ENCODE results near the gene DNLZ. TPM values are rescaled to one million over a fixed set of nuclear protein-coding genes. Genes with fewer than 3 reads are reported as not detected.
A peak's percentile ranks its signal among the peaks of the same experiment; 100 is the strongest.

Gene DNLZ
- total RNA-seq, 1 experiment from 2014 or later, result 26.5 TPM

DNA sequence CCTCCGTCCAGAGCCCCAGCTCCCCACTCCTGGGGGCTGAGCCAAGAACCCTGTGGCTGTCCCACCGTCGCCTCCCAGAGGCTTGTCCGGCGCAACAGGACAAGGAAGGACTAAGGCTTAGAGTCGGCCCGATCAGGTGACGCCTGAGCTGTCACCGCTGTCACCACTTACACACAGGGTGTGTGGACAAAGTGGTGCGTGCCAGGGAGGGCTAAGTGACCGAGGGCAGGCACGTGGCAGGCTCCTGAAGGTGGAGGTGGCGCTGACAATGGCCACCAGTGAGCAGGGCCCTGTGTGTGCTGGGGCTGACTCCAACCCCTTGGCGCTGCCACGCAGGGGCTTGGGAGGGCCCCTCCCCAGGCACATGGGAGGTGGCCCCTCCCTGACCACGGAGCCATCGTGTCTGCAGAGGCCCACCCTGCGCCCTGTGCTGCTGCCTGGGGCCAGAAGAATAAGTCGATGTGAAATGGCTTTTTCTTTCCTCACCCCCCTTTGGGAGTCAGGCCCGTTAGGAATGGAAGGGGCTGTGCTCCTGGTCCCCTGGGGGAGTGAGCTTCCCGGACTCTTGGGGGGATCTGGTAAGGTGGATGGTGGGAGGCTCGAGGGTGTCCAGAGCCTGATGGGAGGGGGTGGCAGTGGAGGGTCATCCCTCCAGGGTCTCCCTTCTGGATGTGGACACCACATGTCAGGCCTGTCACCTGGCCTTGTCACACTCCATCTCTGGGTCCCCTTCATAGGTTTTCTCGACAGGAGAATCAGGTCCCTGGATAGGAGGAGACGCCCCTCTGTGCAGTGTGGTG, 38.8 kb downstream of the DNLZ start:
- in situ Hi-C loops (cut with HindIII; ENCODE audit: low pct_unique_long_range_greater_than_20kb, low sequenced_read_pairs) (no loop called here), intact Hi-C loops (cut with micrococcal nuclease; ENCODE audit: unreplicated experiment) (no loop called here)
- H3K27ac ChIP-seq (ENCODE audit: low read length), result no peak overlapping the region
- no peaks in the 10 kb centered on the region; the same call in 1 of the 2 replicates for H3K36me3 ChIP-seq (ENCODE audit: control insufficient read depth, insufficient read depth, low read length)
- H3K9me3 ChIP-seq (ENCODE audit: control insufficient read depth, insufficient read depth, low read depth, low read length), result no peaks in the 10 kb centered on the region
- no TSS peak for BruUV-seq (replicated peaks)
- no peak overlapping the region for H3K4me3 ChIP-seq (ENCODE audit: low read depth in 2 of 2, low read length in 2 of 2)
- H3K27me3 ChIP-seq (ENCODE audit: control insufficient read depth, insufficient read depth, low read length), result no peaks in the 10 kb centered on the region
- ATAC-seq, result peak; percentile 30; the same call in 1 of the 2 replicates
- TF ChIP-seq TCF7L2 (IDR thresholded peaks at IDR 0.05; ENCODE audit: low read depth, low read length), result no peak
- TF ChIP-seq, protein P1, sequence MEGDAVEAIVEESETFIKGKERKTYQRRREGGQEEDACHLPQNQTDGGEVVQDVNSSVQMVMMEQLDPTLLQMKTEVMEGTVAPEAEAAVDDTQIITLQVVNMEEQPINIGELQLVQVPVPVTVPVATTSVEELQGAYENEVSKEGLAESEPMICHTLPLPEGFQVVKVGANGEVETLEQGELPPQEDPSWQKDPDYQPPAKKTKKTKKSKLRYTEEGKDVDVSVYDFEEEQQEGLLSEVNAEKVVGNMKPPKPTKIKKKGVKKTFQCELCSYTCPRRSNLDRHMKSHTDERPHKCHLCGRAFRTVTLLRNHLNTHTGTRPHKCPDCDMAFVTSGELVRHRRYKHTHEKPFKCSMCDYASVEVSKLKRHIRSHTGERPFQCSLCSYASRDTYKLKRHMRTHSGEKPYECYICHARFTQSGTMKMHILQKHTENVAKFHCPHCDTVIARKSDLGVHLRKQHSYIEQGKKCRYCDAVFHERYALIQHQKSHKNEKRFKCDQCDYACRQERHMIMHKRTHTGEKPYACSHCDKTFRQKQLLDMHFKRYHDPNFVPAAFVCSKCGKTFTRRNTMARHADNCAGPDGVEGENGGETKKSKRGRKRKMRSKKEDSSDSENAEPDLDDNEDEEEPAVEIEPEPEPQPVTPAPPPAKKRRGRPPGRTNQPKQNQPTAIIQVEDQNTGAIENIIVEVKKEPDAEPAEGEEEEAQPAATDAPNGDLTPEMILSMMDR (IDR thresholded peaks at IDR 0.05), result no peak; the same call in 1 of the 2 replicates
- TF ChIP-seq, protein P2, sequence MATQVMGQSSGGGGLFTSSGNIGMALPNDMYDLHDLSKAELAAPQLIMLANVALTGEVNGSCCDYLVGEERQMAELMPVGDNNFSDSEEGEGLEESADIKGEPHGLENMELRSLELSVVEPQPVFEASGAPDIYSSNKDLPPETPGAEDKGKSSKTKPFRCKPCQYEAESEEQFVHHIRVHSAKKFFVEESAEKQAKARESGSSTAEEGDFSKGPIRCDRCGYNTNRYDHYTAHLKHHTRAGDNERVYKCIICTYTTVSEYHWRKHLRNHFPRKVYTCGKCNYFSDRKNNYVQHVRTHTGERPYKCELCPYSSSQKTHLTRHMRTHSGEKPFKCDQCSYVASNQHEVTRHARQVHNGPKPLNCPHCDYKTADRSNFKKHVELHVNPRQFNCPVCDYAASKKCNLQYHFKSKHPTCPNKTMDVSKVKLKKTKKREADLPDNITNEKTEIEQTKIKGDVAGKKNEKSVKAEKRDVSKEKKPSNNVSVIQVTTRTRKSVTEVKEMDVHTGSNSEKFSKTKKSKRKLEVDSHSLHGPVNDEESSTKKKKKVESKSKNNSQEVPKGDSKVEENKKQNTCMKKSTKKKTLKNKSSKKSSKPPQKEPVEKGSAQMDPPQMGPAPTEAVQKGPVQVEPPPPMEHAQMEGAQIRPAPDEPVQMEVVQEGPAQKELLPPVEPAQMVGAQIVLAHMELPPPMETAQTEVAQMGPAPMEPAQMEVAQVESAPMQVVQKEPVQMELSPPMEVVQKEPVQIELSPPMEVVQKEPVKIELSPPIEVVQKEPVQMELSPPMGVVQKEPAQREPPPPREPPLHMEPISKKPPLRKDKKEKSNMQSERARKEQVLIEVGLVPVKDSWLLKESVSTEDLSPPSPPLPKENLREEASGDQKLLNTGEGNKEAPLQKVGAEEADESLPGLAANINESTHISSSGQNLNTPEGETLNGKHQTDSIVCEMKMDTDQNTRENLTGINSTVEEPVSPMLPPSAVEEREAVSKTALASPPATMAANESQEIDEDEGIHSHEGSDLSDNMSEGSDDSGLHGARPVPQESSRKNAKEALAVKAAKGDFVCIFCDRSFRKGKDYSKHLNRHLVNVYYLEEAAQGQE (IDR thresholded peaks at IDR 0.05; ENCODE audit: insufficient read depth in 1 of 2, low read depth in 2 of 2, low read length in 1 of 2), result no peak
- no peak for TF ChIP-seq SIN3A (IDR thresholded peaks at IDR 0.05; ENCODE audit: borderline replicate concordance, insufficient read depth, low read depth, low read length)
- no peak for TF ChIP-seq POLR2AphosphoS5 (IDR thresholded peaks at IDR 0.05; ENCODE audit: low read depth, low read length)
- POLR2A ChIA-PET, result no interaction called here
- no peaks in the 10 kb centered on the region; the same call in 1 of the 2 replicates for H3K4me1 ChIP-seq (ENCODE audit: control insufficient read depth, insufficient read depth, low read length)
- no peak for DNase-seq (ENCODE audit: low read depth, low spot score)
- CTCF ChIA-PET, result no interaction called here

DNA sequence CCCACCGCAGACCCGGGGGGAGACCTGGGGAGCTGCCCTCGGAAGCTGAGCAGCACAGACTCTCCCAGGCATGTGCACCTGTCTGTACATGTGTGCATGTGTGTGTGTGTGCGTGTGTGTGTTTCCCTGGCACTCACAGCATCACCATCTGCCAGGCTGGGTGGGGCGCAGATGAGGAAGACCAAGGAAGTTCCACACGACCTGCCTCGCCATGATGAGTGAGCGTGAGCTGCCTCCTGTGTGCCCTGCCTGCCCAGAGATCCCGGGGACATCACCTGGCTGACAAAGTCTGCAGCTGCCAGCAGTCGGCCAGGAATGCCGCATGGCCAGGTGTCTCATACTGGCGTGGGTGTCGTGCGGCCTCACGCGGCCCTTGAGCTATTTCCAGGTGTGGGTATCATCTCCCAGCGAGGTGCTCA, 40.2 kb downstream of the DNLZ start:
- ATAC-seq (no peak), DNase-seq (ENCODE audit: low read depth, low spot score) (no peak)
- Histone ChIP-seq H3K36me3 (ENCODE audit: control insufficient read depth, insufficient read depth, low read length) (no peaks in the 10 kb centered on the region; the same call in 1 of the 2 replicates), H3K4me3 (ENCODE audit: low read depth in 2 of 2, low read length in 2 of 2) (no peak overlapping the region), H3K27me3 (ENCODE audit: control insufficient read depth, insufficient read depth, low read length) (no peaks in the 10 kb centered on the region), H3K27ac (ENCODE audit: low read length) (no peak overlapping the region), H3K9me3 (ENCODE audit: control insufficient read depth, insufficient read depth, low read depth, low read length) (no peaks in the 10 kb centered on the region), H3K4me1 (ENCODE audit: control insufficient read depth, insufficient read depth, low read length) (no peaks in the 10 kb centered on the region)
- TF ChIP-seq SIN3A (IDR thresholded peaks at IDR 0.05; ENCODE audit: borderline replicate concordance, insufficient read depth, low read depth, low read length), result no peak
- no peak for TF ChIP-seq TCF7L2 (IDR thresholded peaks at IDR 0.05; ENCODE audit: low read depth, low read length)
- TF ChIP-seq, protein P2 (IDR thresholded peaks at IDR 0.05; ENCODE audit: insufficient read depth in 1 of 2, low read depth in 2 of 2, low read length in 1 of 2), result no peak
- TF ChIP-seq, protein P1 (IDR thresholded peaks at IDR 0.05), result no peak
- no peak for TF ChIP-seq POLR2AphosphoS5 (IDR thresholded peaks at IDR 0.05; ENCODE audit: low read depth, low read length)
- intact Hi-C loops (cut with micrococcal nuclease; ENCODE audit: unreplicated experiment) (no loop called here), in situ Hi-C loops (cut with HindIII; ENCODE audit: low pct_unique_long_range_greater_than_20kb, low sequenced_read_pairs) (no loop called here)
- POLR2A ChIA-PET, result no interaction called here
- CTCF ChIA-PET, result no interaction called here
- no TSS peak for BruUV-seq (replicated peaks)
